Endothelial cell of umbilical vein (primary cell): ENCODE measurements around the gene FBXW7. TPM values are rescaled to one million over a fixed set of nuclear protein-coding genes. Genes with fewer than 3 reads are reported as not detected.

Experiments used
- BruUV-seq: library from RNA; stranded (reverse); fragments of 400-500 nt; replicated peaks from 2 replicates; lab custom pipeline; 2021; lab: Mats Ljungman, UMichigan
- CTCF ChIA-PET: fragments of 300-600, 350-600 bp; sonication (Branson Sonifier 250); formaldehyde crosslinking; loops from one replicate; lab custom pipeline; 2021; ENCODE audit warnings: antibody characterized with exemption, inconsistent platforms; lab: Charles Lee
- POLR2A ChIA-PET: fragments of 300-600, 350-600 bp; sonication (Branson Sonifier 250); formaldehyde crosslinking; loops from one replicate; lab custom pipeline; 2021; ENCODE audit warnings: antibody characterized with exemption, inconsistent platforms; lab: Charles Lee
- DNase-seq: peaks from one replicate; pipeline ENCODE4 v3.0.0-alpha.2; 2011; ENCODE audit warnings: low read depth, low spot score
- FAIRE-seq: peaks from 2 replicates; lab custom pipeline; 2011; peaks lifted over from hg19 to GRCh38; lab: Jason Lieb, UNC
- H2AFZ ChIP-seq: 2 replicates; pipeline ENCODE4 v1.6.0; 2012; ENCODE audit warnings: low read depth, low read length, control low read depth, inconsistent platforms
- H3K27ac ChIP-seq: 2 replicates; pipeline ENCODE4 v1.5.1; 2011; ENCODE audit warnings: low read depth, mild to moderate bottlenecking, control low read depth, low read length, moderate library complexity; ENCODE audit not compliant: insufficient read depth
- H3K27me3 ChIP-seq, 2 experiments: 2 replicates each; pipeline versions ENCODE4 v1.6.0 to v1.6.1; 2011; ENCODE audit warnings: low read length in 2 of 2, mixed read lengths in 1 of 2; ENCODE audit not compliant: control insufficient read depth in 2 of 2, insufficient read depth in 2 of 2
- H3K36me3 ChIP-seq, 2 experiments: 2 replicates in 1 of 2; 3 replicates in 1 of 2; pipeline ENCODE4 v1.5.1; 2011; ENCODE audit warnings: low read length in 2 of 2, mild to moderate bottlenecking in 1 of 2, moderate library complexity in 1 of 2; ENCODE audit not compliant: control insufficient read depth in 2 of 2, insufficient read depth in 2 of 2; ENCODE audit errors: extremely low read depth in 1 of 2
- H3K4me1 ChIP-seq: 3 replicates; pipeline ENCODE4 v1.5.1; 2011; ENCODE audit warnings: mild to moderate bottlenecking, low read length; ENCODE audit not compliant: control insufficient read depth, insufficient read depth; ENCODE audit errors: extremely low read depth
- H3K4me2 ChIP-seq: 2 replicates; pipeline ENCODE4 v1.6.1; 2011; ENCODE audit warnings: low read length, control low read depth, mixed read lengths; ENCODE audit not compliant: insufficient read depth
- H3K4me3 ChIP-seq, 3 experiments: fragments of 200-600 bp in 1 of 3; sonication (generic), shearing (Covaris generic) in 1 of 3; replicated peaks in 1 of 3; 2 replicates each; pipeline ENCODE4 v1.5.1; 2011 to 2016; ENCODE audit warnings: control low read depth in 3 of 3, low read length in 3 of 3, mild to moderate bottlenecking in 2 of 3, inconsistent platforms in 1 of 3, low read depth in 1 of 3, moderate library complexity in 1 of 3; ENCODE audit not compliant: insufficient read depth in 1 of 3
- H3K79me2 ChIP-seq: 2 replicates; pipeline ENCODE4 v1.6.0; 2012; ENCODE audit warnings: low read length, inconsistent platforms; ENCODE audit not compliant: control insufficient read depth, insufficient read depth
- H3K9ac ChIP-seq: replicated peaks from 2 replicates; pipeline ENCODE3; 2011; ENCODE audit warnings: low read length, control low read depth; ENCODE audit not compliant: insufficient read depth; ENCODE audit errors: extremely low read depth
- H3K9me1 ChIP-seq: replicated peaks from 3 replicates; pipeline ENCODE4 v1.6.0; 2011; ENCODE audit warnings: mild to moderate bottlenecking, low read length; ENCODE audit not compliant: control insufficient read depth, insufficient read depth; ENCODE audit errors: extremely low read depth
- H3K9me3 ChIP-seq: replicated peaks from 2 replicates; pipeline ENCODE4 v1.5.1; 2012; ENCODE audit warnings: low read length, inconsistent platforms; ENCODE audit not compliant: control insufficient read depth, insufficient read depth
- H4K20me1 ChIP-seq: replicated peaks from 2 replicates; pipeline ENCODE3; 2011; ENCODE audit warnings: mild to moderate bottlenecking, low read length; ENCODE audit not compliant: control insufficient read depth, insufficient read depth; ENCODE audit errors: extremely low read depth
- CTCF ChIP-seq, 2 donors: IDR thresholded peaks; 1 replicate in 1 of 2; 2 replicates in 1 of 2; pipeline ENCODE4 v1.5.1; 2011; ENCODE audit warnings: low read length in 2 of 2, mild to moderate bottlenecking in 2 of 2, moderate library complexity in 2 of 2, control low read depth in 1 of 2, inconsistent platforms in 1 of 2, low read depth in 1 of 2; ENCODE audit not compliant: insufficient read depth in 1 of 2; ENCODE audit errors: extremely low read depth in 1 of 2
- EZH2 ChIP-seq: IDR thresholded peaks from 2 replicates; pipeline ENCODE4 v1.6.1; 2012; ENCODE audit warnings: borderline replicate concordance, low read depth, mild to moderate bottlenecking, moderate library complexity, low read length, inconsistent platforms; ENCODE audit not compliant: severe bottlenecking
- FOS ChIP-seq: IDR thresholded peaks from 2 replicates; pipeline ENCODE4 v1.6.1; 2011; ENCODE audit warnings: mild to moderate bottlenecking, low read length, moderate library complexity, borderline replicate concordance; ENCODE audit not compliant: insufficient read depth
- GATA2 ChIP-seq: IDR thresholded peaks from 2 replicates; pipeline ENCODE4 v1.7.0; 2011; ENCODE audit warnings: low read depth, mild to moderate bottlenecking, moderate library complexity, mixed read lengths, low read length; ENCODE audit not compliant: insufficient read length, insufficient read depth
- JUN ChIP-seq: IDR thresholded peaks from 2 replicates; pipeline ENCODE4 v1.6.1; 2011; ENCODE audit warnings: borderline replicate concordance, low read depth; ENCODE audit not compliant: insufficient read length, insufficient read depth
- MAX ChIP-seq: IDR thresholded peaks from 2 replicates; pipeline ENCODE4 v1.6.1; 2011; ENCODE audit not compliant: insufficient read depth, insufficient read length
- MYC ChIP-seq: IDR thresholded peaks from one replicate; pipeline ENCODE4 v1.6.1; 2011; ENCODE audit warnings: mild to moderate bottlenecking, low read depth, low read length
- POLR2A ChIP-seq: IDR thresholded peaks from 2 replicates; pipeline ENCODE4 v1.6.1; 2012; ENCODE audit warnings: low read depth, mild to moderate bottlenecking, control low read depth, low read length
- POLR2AphosphoS5 ChIP-seq: IDR thresholded peaks from 2 replicates; pipeline ENCODE4 v1.6.1; 2012; ENCODE audit warnings: low read depth, mild to moderate bottlenecking, control low read depth, low read length, moderate library complexity; ENCODE audit not compliant: insufficient read depth
- dilution Hi-C: fragments of 300-500 bp; cut with MboI; formaldehyde crosslinking; loops from one replicate; pipeline ENCODE4 v1.15.0; 2019; ENCODE audit warnings: low sequenced_read_pairs; ENCODE audit not compliant: extremely low pct_ligation_motif_present
- intact Hi-C: fragments of 100-400 bp; cut with micrococcal nuclease; formaldehyde crosslinking; loops from one replicate; pipeline ENCODE4 v1.10.0; 2022
- polyA plus RNA-seq, 4 experiments: library from polyadenylated mRNA; depleted of rRNA in 3 of 4; stranded (reverse) in 3 of 4; unstranded in 1 of 4; fragments of >200 nt; gene quantifications; 2 replicates each; pipeline versions ENCODE4 v1.2.1 to v1.2.3, GENCODE V29; 2011 to 2012; ENCODE audit warnings: missing spikeins in 1 of 4
- total RNA-seq: library from RNA; stranded (reverse); gene quantifications from 2 replicates; pipeline ENCODE4 v1.2.3, GENCODE V29; 2021

Gene FBXW7
- total and polyA plus RNA-seq, 2 donors (not counting 3 experiments of a cell fraction or from before 2014, with no cell fraction given) = 7.0 to 28.1 TPM

DNA sequence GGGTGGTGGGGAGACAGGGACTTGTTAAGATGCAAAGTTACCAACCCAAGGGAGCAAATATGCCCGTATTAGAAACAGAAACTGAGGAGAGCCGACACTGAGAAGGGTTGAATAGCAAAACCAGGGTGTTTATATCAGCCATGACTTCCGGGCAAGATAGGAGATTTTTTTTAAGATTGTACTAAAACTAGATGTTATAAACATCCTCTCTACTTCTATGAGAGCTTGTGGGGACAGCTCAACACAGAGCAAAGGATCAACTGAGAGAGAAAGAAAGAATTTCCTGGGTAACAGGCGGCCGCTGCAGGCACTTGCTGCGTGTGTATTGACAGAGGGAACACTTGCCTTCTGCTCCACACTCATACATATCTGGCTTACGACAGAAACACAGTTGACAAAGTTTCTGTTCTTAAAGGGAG is 49.1 kb upstream of the FBXW7 start:
- H2AFZ ChIP-seq = no peak overlapping the region

More for the DNA sequence above, 49.1 kb upstream of the FBXW7 start:
- Histone ChIP-seq H3K27ac (no peak overlapping the region), H3K79me2 (no peaks in the 10 kb centered on the region), H3K4me3 (no peak overlapping the region), H3K9ac (no peak overlapping the region), H3K9me3 (no peaks in the 10 kb centered on the region), H4K20me1 (no peaks in the 10 kb centered on the region), H3K9me1 (no peaks in the 10 kb centered on the region), H3K4me1 (no peaks in the 10 kb centered on the region), H3K27me3 (peaks cover 8 to 12% of the 10 kb centered on the region in 2 experiments), H3K4me2 (no peak overlapping the region), H3K36me3 (no peaks in the 10 kb centered on the region)
- intact Hi-C loops (no loop called here), dilution Hi-C loops (no loop called here)
- DNase-seq = no peak
- CTCF ChIA-PET = interaction anchor here (1.0 kb wide), 1 partner anchor 11 kb away, joined by 5 read pairs; no protein-coding TSS in a partner anchor
- TF ChIP-seq FOS (no peak), MYC (no peak), JUN (no peak), POLR2A (no peak), MAX (no peak), CTCF (IDR thresholded peaks at IDR 0.05; ENCODE audit: extremely low read depth in 1 of 2, insufficient read depth in 1 of 2, low read depth in 1 of 2, low read length in 2 of 2) (no peak), GATA2 (no peak), POLR2AphosphoS5 (no peak), EZH2 (no peak)
- POLR2A ChIA-PET = no interaction called here
- no TSS peak for BruUV-seq
- no peak for FAIRE-seq
